ENCODE measurements around the gene TRPC6.
"Not testable (repeated sequence)": the region's sequence is repeated elsewhere in the genome, so short reads cannot be mapped to it uniquely, and the experiment has no call there.

The TRPC6 gene

GRCh38 chr11:101458161-101458560 is 125.6 kb downstream of the TRPC6 start:
- DNase-seq (ENCODE audit: low spot score) = no peak
- H3K4me3 Mint-ChIP-seq = no peak overlapping the region
- H3K27ac Mint-ChIP-seq = no peak overlapping the region
- no peaks in the 10 kb centered on the region for H3K27me3 Mint-ChIP-seq (ENCODE audit: low read depth)
- no peaks in the 10 kb centered on the region for H3K36me3 Mint-ChIP-seq (ENCODE audit: low read depth)
- no peaks in the 10 kb centered on the region for H3K9me3 Mint-ChIP-seq
- no peaks in the 10 kb centered on the region for H3K4me1 Mint-ChIP-seq (ENCODE audit: low read depth)

GRCh38 chr11:101456812-101457211 is 127.0 kb downstream of the TRPC6 start:
- Mint-ChIP-seq H3K36me3 (ENCODE audit: low read depth) (no peaks in the 10 kb centered on the region), H3K9me3 (no peaks in the 10 kb centered on the region), H3K4me3 (no peak overlapping the region), H3K27me3 (ENCODE audit: low read depth) (no peaks in the 10 kb centered on the region), H3K27ac (no peak overlapping the region), H3K4me1 (ENCODE audit: low read depth) (no peaks in the 10 kb centered on the region)
- DNase-seq (ENCODE audit: low spot score) = no peak

- no peak for DNase-seq (ENCODE audit: low spot score)
- Mint-ChIP-seq H3K9me3 (no peaks in the 10 kb centered on the region), H3K27ac (no peak overlapping the region), H3K4me1 (ENCODE audit: low read depth) (no peaks in the 10 kb centered on the region), H3K27me3 (ENCODE audit: low read depth) (no peaks in the 10 kb centered on the region), H3K4me3 (no peak overlapping the region), H3K36me3 (ENCODE audit: low read depth) (no peaks in the 10 kb centered on the region)
Measured at GRCh38 chr11:101453682-101454081, 130.1 kb downstream of the TRPC6 start.

- Mint-ChIP-seq H3K4me3 (no peak overlapping the region), H3K9me3 (no peaks in the 10 kb centered on the region), H3K27me3 (ENCODE audit: low read depth) (no peaks in the 10 kb centered on the region)
Measured at GRCh38 chr11:101448881-101449442, 134.8 kb downstream of the TRPC6 start.

GRCh38 chr11:101446726-101447125 is 137.1 kb downstream of the TRPC6 start:
- no peaks in the 10 kb centered on the region for H3K27me3 Mint-ChIP-seq (ENCODE audit: low read depth)
- DNase-seq (ENCODE audit: low spot score) = no peak

More at GRCh38 chr11:101448881-101449442, 134.8 kb downstream of the TRPC6 start:
- no peaks in the 10 kb centered on the region for H3K36me3 Mint-ChIP-seq (ENCODE audit: low read depth)
- H3K4me1 Mint-ChIP-seq (ENCODE audit: low read depth) = no peaks in the 10 kb centered on the region
- no peak overlapping the region for H3K27ac Mint-ChIP-seq
- DNase-seq (ENCODE audit: low spot score) = no peak

GRCh38 chr11:101446238-101446637 is 137.6 kb downstream of the TRPC6 start:
- H3K4me3 Mint-ChIP-seq = no peak overlapping the region
- DNase-seq (ENCODE audit: low spot score) = no peak
- H3K9me3 Mint-ChIP-seq = no peaks in the 10 kb centered on the region
- no peaks in the 10 kb centered on the region for H3K36me3 Mint-ChIP-seq (ENCODE audit: low read depth)
- H3K27me3 Mint-ChIP-seq (ENCODE audit: low read depth) = no peaks in the 10 kb centered on the region
- H3K27ac Mint-ChIP-seq = no peak overlapping the region
- no peaks in the 10 kb centered on the region for H3K4me1 Mint-ChIP-seq (ENCODE audit: low read depth)

More at GRCh38 chr11:101446726-101447125, 137.1 kb downstream of the TRPC6 start:
- H3K27ac Mint-ChIP-seq = no peak overlapping the region
- no peaks in the 10 kb centered on the region for H3K4me1 Mint-ChIP-seq (ENCODE audit: low read depth)
- no peak overlapping the region for H3K4me3 Mint-ChIP-seq
- H3K36me3 Mint-ChIP-seq (ENCODE audit: low read depth) = no peaks in the 10 kb centered on the region
- no peaks in the 10 kb centered on the region for H3K9me3 Mint-ChIP-seq

- Mint-ChIP-seq H3K4me3 (no peak overlapping the region), H3K27me3 (ENCODE audit: low read depth) (no peaks in the 10 kb centered on the region), H3K27ac (no peak overlapping the region), H3K4me1 (ENCODE audit: low read depth) (no peaks in the 10 kb centered on the region), H3K9me3 (no peaks in the 10 kb centered on the region), H3K36me3 (ENCODE audit: low read depth) (no peaks in the 10 kb centered on the region)
- no peak for DNase-seq (ENCODE audit: low spot score)
Measured at GRCh38 chr11:101445761-101446160, 138.0 kb downstream of the TRPC6 start.

- H3K27me3 Mint-ChIP-seq (ENCODE audit: low read depth) = no peaks in the 10 kb centered on the region
- H3K4me1 Mint-ChIP-seq (ENCODE audit: low read depth) = no peaks in the 10 kb centered on the region
- no peaks in the 10 kb centered on the region for H3K36me3 Mint-ChIP-seq (ENCODE audit: low read depth)
- no peak for DNase-seq (ENCODE audit: low spot score)
- peaks cover under 1% of the 10 kb centered on the region for H3K9me3 Mint-ChIP-seq
- no peak overlapping the region for H3K4me3 Mint-ChIP-seq
- no peak overlapping the region for H3K27ac Mint-ChIP-seq
Measured at GRCh38 chr11:101444851-101445250, 139.0 kb downstream of the TRPC6 start.

GRCh38 chr11:101444164-101444563 is 139.6 kb downstream of the TRPC6 start:
- Mint-ChIP-seq H3K4me3 (no peak overlapping the region), H3K4me1 (ENCODE audit: low read depth) (no peaks in the 10 kb centered on the region), H3K27ac (no peak overlapping the region), H3K27me3 (ENCODE audit: low read depth) (no peaks in the 10 kb centered on the region), H3K9me3 (peaks cover 4% of the 10 kb centered on the region), H3K36me3 (ENCODE audit: low read depth) (no peaks in the 10 kb centered on the region)
- DNase-seq (ENCODE audit: low spot score) = no peak

GRCh38 chr11:101442936-101443521 is 140.8 kb downstream of the TRPC6 start:
- H3K27ac Mint-ChIP-seq = no peak overlapping the region

GRCh38 chr11:101442171-101442570 is 141.6 kb downstream of the TRPC6 start:
- Mint-ChIP-seq H3K4me1 (ENCODE audit: low read depth) (no peaks in the 10 kb centered on the region), H3K9me3 (peaks cover 7% of the 10 kb centered on the region), H3K4me3 (no peak overlapping the region), H3K36me3 (ENCODE audit: low read depth) (no peaks in the 10 kb centered on the region), H3K27me3 (ENCODE audit: low read depth) (no peaks in the 10 kb centered on the region), H3K27ac (no peak overlapping the region)
- DNase-seq (ENCODE audit: low spot score) = no peak

More at GRCh38 chr11:101442936-101443521, 140.8 kb downstream of the TRPC6 start:
- Mint-ChIP-seq H3K4me1 (ENCODE audit: low read depth) (no peaks in the 10 kb centered on the region), H3K36me3 (ENCODE audit: low read depth) (no peaks in the 10 kb centered on the region), H3K4me3 (no peak overlapping the region), H3K27me3 (ENCODE audit: low read depth) (no peaks in the 10 kb centered on the region), H3K9me3 (peaks cover 7% of the 10 kb centered on the region)
- no peak for DNase-seq (ENCODE audit: low spot score)

GRCh38 chr11:101441747-101442146 is 142.1 kb downstream of the TRPC6 start:
- DNase-seq (ENCODE audit: low spot score) = no peak
- H3K9me3 Mint-ChIP-seq = peaks cover 7% of the 10 kb centered on the region
- no peak overlapping the region for H3K4me3 Mint-ChIP-seq
- no peaks in the 10 kb centered on the region for H3K27me3 Mint-ChIP-seq (ENCODE audit: low read depth)
- no peaks in the 10 kb centered on the region for H3K4me1 Mint-ChIP-seq (ENCODE audit: low read depth)
- H3K36me3 Mint-ChIP-seq (ENCODE audit: low read depth) = no peaks in the 10 kb centered on the region
- H3K27ac Mint-ChIP-seq = no peak overlapping the region

GRCh38 chr11:101439488-101439887 is 144.3 kb downstream of the TRPC6 start:
- H3K27ac Mint-ChIP-seq = no peak overlapping the region
- H3K27me3 Mint-ChIP-seq (ENCODE audit: low read depth) = no peaks in the 10 kb centered on the region
- H3K4me3 Mint-ChIP-seq = no peak overlapping the region
- no peak for DNase-seq (ENCODE audit: low spot score)
- H3K36me3 Mint-ChIP-seq (ENCODE audit: low read depth) = no peaks in the 10 kb centered on the region
- H3K4me1 Mint-ChIP-seq (ENCODE audit: low read depth) = no peaks in the 10 kb centered on the region
- H3K9me3 Mint-ChIP-seq = peaks cover 7% of the 10 kb centered on the region

- H3K4me1 Mint-ChIP-seq (ENCODE audit: low read depth); H3K27ac Mint-ChIP-seq; DNase-seq (ENCODE audit: low spot score); H3K4me3 Mint-ChIP-seq; H3K9me3 Mint-ChIP-seq; H3K36me3 Mint-ChIP-seq (ENCODE audit: low read depth); H3K27me3 Mint-ChIP-seq (ENCODE audit: low read depth): not testable (repeated sequence)
Measured at GRCh38 chr11:101438708-101439107, 145.1 kb downstream of the TRPC6 start.

GRCh38 chr11:101438126-101438525 is 145.7 kb downstream of the TRPC6 start:
- Mint-ChIP-seq H3K27me3 (ENCODE audit: low read depth) (no peaks in the 10 kb centered on the region), H3K36me3 (ENCODE audit: low read depth) (no peaks in the 10 kb centered on the region), H3K9me3 (peaks cover 7% of the 10 kb centered on the region), H3K4me1 (ENCODE audit: low read depth) (no peaks in the 10 kb centered on the region), H3K4me3 (no peak overlapping the region), H3K27ac (no peak overlapping the region)
- DNase-seq (ENCODE audit: low spot score) = no peak

Data from T-helper 2 cell treated with Interferon-gamma antibody and Interleukin-4, amounts not matched to agents 5 μg/mL and 100 μg/mL, for 36 hours (primary cell).